Loucy (cell line): Measurements from ENCODE around the gene INSRR.

ENCODE experiments used
- H2AFZ ChIP-seq: fragments of 200-600 bp; sonication (generic); 2 replicates; pipeline ENCODE4 v1.6.0; 2016; ENCODE audit warnings: antibody characterized with exemption, mild to moderate bottlenecking, low read length, moderate library complexity
- H3F3A ChIP-seq: fragments of 200-600 bp; 2 replicates; pipeline ENCODE4 v1.6.0; 2016; ENCODE audit warnings: antibody characterized with exemption, low read depth, mild to moderate bottlenecking
- H3K27me3 ChIP-seq: fragments of 200-600 bp; sonication (generic); 2 replicates; pipeline ENCODE4 v1.6.1; 2014; ENCODE audit warnings: low read length, mild to moderate bottlenecking; ENCODE audit not compliant: insufficient read depth, poor library complexity, severe bottlenecking
- H3K36me3 ChIP-seq: fragments of 200-600 bp; sonication (generic); 2 replicates; pipeline ENCODE4 v1.6.1; 2016; ENCODE audit warnings: low read length; ENCODE audit not compliant: insufficient read depth
- H3K4me1 ChIP-seq: fragments of 200-600 bp; sonication (generic); 2 replicates; pipeline ENCODE4 v1.5.1; 2014; ENCODE audit warnings: low read length, mild to moderate bottlenecking; ENCODE audit not compliant: insufficient read depth, poor library complexity, severe bottlenecking
- H3K4me2 ChIP-seq: fragments of 200-600 bp; sonication (generic); 2 replicates; pipeline ENCODE4 v1.6.0; 2014; ENCODE audit warnings: antibody characterized with exemption, low read length, low read depth, mild to moderate bottlenecking; ENCODE audit not compliant: poor library complexity, severe bottlenecking
- H3K4me3 ChIP-seq: fragments of 200-600 bp; sonication (generic); 2 replicates; pipeline ENCODE4 v1.5.1; 2014; ENCODE audit warnings: low read length, mild to moderate bottlenecking, mixed read lengths; ENCODE audit not compliant: poor library complexity, severe bottlenecking
- H3K79me2 ChIP-seq: fragments of 200-600 bp; sonication (generic); 2 replicates; pipeline ENCODE4 v1.6.1; 2014; ENCODE audit warnings: low read length; ENCODE audit not compliant: insufficient read depth
- H3K9ac ChIP-seq: fragments of 200-600 bp; sonication (generic); 2 replicates; pipeline ENCODE4 v1.6.0; 2014; ENCODE audit warnings: mild to moderate bottlenecking, low read depth, low read length, moderate library complexity; ENCODE audit not compliant: poor library complexity, severe bottlenecking
- H3K9me2 ChIP-seq: fragments of 200-600 bp; sonication (generic); replicated peaks from 2 replicates; pipeline ENCODE4 v1.6.1; 2016; ENCODE audit warnings: low read depth, low read length, mixed read lengths
- H3K9me3 ChIP-seq: fragments of 200-600 bp; sonication (generic); 2 replicates; pipeline ENCODE4 v1.6.1; 2014; ENCODE audit warnings: mild to moderate bottlenecking, antibody characterized with exemption, low read length, low read depth; ENCODE audit not compliant: insufficient read depth
- H4K20me1 ChIP-seq: fragments of 200-600 bp; sonication (generic); 2 replicates; pipeline ENCODE4 v1.6.0; 2014; ENCODE audit warnings: antibody characterized with exemption, low read length, mild to moderate bottlenecking; ENCODE audit not compliant: insufficient read depth, poor library complexity, severe bottlenecking
- EZH2phosphoT487 ChIP-seq: fragments of 200-600 bp; IDR thresholded peaks from 2 replicates; pipeline ENCODE4 v1.6.1; 2018; ENCODE audit warnings: antibody characterized with exemption, mild to moderate bottlenecking, moderate library complexity, borderline replicate concordance
- TF ChIP-seq, protein P1 (sequence below): fragments of 200-600 bp; sonication (generic); conservative IDR thresholded peaks from 2 replicates; pipeline ENCODE4 v1.5.1; 2014; ENCODE audit warnings: mild to moderate bottlenecking, antibody characterized with exemption, low read length

The INSRR gene

DNA sequence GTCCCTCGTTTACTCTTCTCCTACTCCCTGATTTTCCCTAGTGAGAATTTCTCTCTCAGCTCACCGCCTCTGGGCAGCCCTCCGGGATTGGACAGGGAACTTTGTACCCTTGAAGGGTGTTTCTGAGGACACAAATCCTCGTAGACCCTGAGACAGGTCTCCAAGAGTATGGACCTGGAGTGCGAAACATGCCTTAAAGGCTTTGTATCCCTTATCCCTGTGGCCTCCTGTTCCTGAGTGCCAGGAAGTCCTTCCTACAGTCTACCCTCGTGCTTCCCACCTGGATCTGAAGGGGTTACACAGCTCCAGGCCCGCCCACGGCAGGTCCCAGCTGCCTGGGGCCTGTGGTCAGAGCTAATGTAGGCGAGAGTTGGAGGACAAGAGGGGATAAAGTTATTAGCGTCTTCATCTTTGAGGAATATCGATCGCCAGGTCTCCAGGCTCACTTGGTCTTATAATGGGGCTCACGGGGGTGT lies 27.0 kb upstream of the INSRR start:
- Histone ChIP-seq H3K9me2 (no peaks in the 10 kb centered on the region), H3K27me3 (no peaks in the 10 kb centered on the region), H3K4me1 (no peaks in the 10 kb centered on the region), H3K4me3 (no peak overlapping the region), H4K20me1 (no peaks in the 10 kb centered on the region), H3K36me3 (no peaks in the 10 kb centered on the region), H3K4me2 (no peak overlapping the region), H3K9ac (no peak overlapping the region), H3K79me2 (no peaks in the 10 kb centered on the region), H2AFZ (no peak overlapping the region), H3K9me3 (no peaks in the 10 kb centered on the region), H3F3A (no peaks in the 10 kb centered on the region)
- TF ChIP-seq, protein P1, sequence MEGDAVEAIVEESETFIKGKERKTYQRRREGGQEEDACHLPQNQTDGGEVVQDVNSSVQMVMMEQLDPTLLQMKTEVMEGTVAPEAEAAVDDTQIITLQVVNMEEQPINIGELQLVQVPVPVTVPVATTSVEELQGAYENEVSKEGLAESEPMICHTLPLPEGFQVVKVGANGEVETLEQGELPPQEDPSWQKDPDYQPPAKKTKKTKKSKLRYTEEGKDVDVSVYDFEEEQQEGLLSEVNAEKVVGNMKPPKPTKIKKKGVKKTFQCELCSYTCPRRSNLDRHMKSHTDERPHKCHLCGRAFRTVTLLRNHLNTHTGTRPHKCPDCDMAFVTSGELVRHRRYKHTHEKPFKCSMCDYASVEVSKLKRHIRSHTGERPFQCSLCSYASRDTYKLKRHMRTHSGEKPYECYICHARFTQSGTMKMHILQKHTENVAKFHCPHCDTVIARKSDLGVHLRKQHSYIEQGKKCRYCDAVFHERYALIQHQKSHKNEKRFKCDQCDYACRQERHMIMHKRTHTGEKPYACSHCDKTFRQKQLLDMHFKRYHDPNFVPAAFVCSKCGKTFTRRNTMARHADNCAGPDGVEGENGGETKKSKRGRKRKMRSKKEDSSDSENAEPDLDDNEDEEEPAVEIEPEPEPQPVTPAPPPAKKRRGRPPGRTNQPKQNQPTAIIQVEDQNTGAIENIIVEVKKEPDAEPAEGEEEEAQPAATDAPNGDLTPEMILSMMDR: no peak
- no peak for TF ChIP-seq EZH2phosphoT487

DNA sequence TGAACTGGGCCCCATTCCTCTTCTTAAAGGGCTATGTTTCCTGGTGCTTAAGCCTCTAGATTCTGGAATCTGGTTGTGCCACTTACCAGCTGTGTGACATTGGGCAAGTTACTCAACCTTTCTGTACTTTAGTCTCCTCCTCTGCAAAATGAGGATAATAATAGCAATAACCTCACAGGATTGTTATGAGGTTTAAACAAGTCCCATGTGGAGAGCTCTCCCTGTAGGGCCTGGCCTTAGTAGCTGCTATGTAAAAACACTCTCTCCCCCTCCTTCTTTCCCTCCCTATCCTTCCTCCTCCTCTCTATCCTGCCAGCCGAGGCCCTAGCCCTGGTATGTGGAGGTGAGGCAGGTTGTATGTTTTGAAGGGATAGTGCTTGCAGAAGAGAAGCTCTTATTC lies 26.4 kb upstream of the INSRR start:
- Histone ChIP-seq H3K9ac (no peak overlapping the region), H3K36me3 (no peaks in the 10 kb centered on the region), H3K4me1 (no peaks in the 10 kb centered on the region), H3K9me2 (no peaks in the 10 kb centered on the region), H3K27me3 (no peaks in the 10 kb centered on the region), H4K20me1 (no peaks in the 10 kb centered on the region), H3K9me3 (no peaks in the 10 kb centered on the region), H3K79me2 (no peaks in the 10 kb centered on the region), H3K4me2 (no peak overlapping the region), H3F3A (no peaks in the 10 kb centered on the region), H2AFZ (no peak overlapping the region), H3K4me3 (no peak overlapping the region)
- TF ChIP-seq EZH2phosphoT487: no peak
- TF ChIP-seq, protein P1: no peak

DNA sequence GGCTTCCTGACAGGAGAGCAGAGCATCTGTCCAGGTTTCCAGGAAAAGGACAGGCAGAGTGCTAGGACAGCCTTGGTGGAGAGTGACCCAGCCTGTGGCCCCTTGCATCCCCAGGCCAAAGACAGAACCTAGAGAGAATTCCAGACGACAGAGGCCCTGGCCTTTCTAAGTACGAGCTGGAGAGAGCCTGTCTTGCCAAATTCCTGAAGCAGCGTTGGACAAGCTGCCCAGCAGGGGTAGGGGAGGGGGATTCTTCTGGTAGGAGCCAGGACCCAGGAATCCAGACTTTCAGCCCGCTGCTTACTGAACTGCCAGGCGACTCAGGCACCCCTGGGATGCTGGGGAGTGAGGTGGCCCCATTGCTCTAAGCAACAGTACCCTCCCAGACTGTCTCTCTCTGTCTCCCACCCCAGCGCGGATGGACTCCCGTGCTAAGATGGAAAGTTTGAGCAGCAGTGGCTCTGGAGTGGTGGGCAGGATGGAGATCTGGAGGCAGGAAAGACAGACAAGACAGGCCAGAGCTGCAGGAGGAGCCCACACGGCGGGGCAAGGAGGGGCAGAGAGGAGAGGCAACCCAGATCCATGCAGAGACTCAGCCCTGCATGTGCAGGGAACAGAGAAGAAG lies 25.8 kb upstream of the INSRR start:
- TF ChIP-seq EZH2phosphoT487: no peak
- TF ChIP-seq, protein P1: no peak
- Histone ChIP-seq H3K27me3 (no peaks in the 10 kb centered on the region), H3K9me2 (no peaks in the 10 kb centered on the region), H3K9ac (no peak overlapping the region), H3K4me2 (no peak overlapping the region), H3K4me1 (no peaks in the 10 kb centered on the region), H4K20me1 (no peaks in the 10 kb centered on the region), H3K36me3 (no peaks in the 10 kb centered on the region), H3K4me3 (no peak overlapping the region), H3K9me3 (no peaks in the 10 kb centered on the region), H3F3A (no peaks in the 10 kb centered on the region), H3K79me2 (no peaks in the 10 kb centered on the region), H2AFZ (no peak overlapping the region)
